Smooth muscle cell (in vitro differentiated cells): ENCODE measurements around the gene ANKRD60. TPM values are rescaled to one million over a fixed set of nuclear protein-coding genes. Genes with fewer than 3 reads are reported as not detected.

Experiments
- DNase-seq: peaks from one replicate; lab custom pipeline; 2025; ENCODE audit not compliant: unreplicated experiment; lab: John Stamatoyannopoulos, UW
- H2AFZ ChIP-seq: fragments of 200-600 bp; sonication (generic); 2 replicates; pipeline ENCODE4 v1.6.0; 2016; ENCODE audit warnings: antibody characterized with exemption, low read depth, mild to moderate bottlenecking
- H3F3A ChIP-seq: fragments of 200-600 bp; sonication (generic); 2 replicates; pipeline ENCODE4 v1.6.0; 2017; ENCODE audit warnings: antibody characterized with exemption, low read depth
- H3K27ac ChIP-seq: fragments of 200-600 bp; sonication (generic); 2 replicates; pipeline ENCODE4 v1.5.1; 2016; ENCODE audit warnings: low read depth, mild to moderate bottlenecking
- H3K27me3 ChIP-seq: fragments of 200-600 bp; sonication (generic); 2 replicates; pipeline ENCODE4 v1.6.1; 2016; ENCODE audit warnings: low read depth, mild to moderate bottlenecking
- H3K36me3 ChIP-seq: fragments of 200-600 bp; sonication (generic); 2 replicates; pipeline ENCODE4 v1.5.1; 2016; ENCODE audit warnings: low read depth
- H3K4me1 ChIP-seq: fragments of 200-600 bp; sonication (generic); 2 replicates; pipeline ENCODE4 v1.5.1; 2016; ENCODE audit warnings: low read depth
- H3K4me2 ChIP-seq: fragments of 200-600 bp; sonication (generic); 2 replicates; pipeline ENCODE4 v1.6.0; 2016; ENCODE audit warnings: mild to moderate bottlenecking
- H3K4me3 ChIP-seq: fragments of 200-600 bp; sonication (generic); 2 replicates; pipeline ENCODE4 v1.5.1; 2016; ENCODE audit warnings: mild to moderate bottlenecking
- H3K79me2 ChIP-seq: fragments of 200-600 bp; sonication (generic); 2 replicates; pipeline ENCODE4 v1.6.0; 2016; ENCODE audit warnings: low read depth, mild to moderate bottlenecking
- H3K9ac ChIP-seq: fragments of 200-600 bp; sonication (generic); 2 replicates; pipeline ENCODE4 v1.6.0; 2016; ENCODE audit warnings: low read depth
- H3K9me3 ChIP-seq: fragments of 200-600 bp; sonication (generic); replicated peaks from 2 replicates; pipeline ENCODE4 v1.5.1; 2016; ENCODE audit warnings: low read depth
- H4K20me1 ChIP-seq: fragments of 200-600 bp; sonication (generic); 2 replicates; pipeline ENCODE4 v1.6.0; 2016; ENCODE audit warnings: low read depth
- WGBS: methylation state at CpG from one replicate; pipeline ENCODE4 v1.1.7; 2016; ENCODE audit warnings: low lambda C conversion rate; 5-methylcytosine and 5-hydroxymethylcytosine counted together
- polyA plus RNA-seq: library from polyadenylated mRNA; unstranded; fragments of >200 nt; fragmentation: Nextera tagmentation; extraction: Ambion mirVana; gene quantifications from 2 replicates; pipeline ENCODE4 v1.2.1, GENCODE V29; 2016
- total RNA-seq: library from RNA; depleted of rRNA; stranded (reverse); fragments of >200 nt; gene quantifications from 2 replicates; pipeline ENCODE4 v1.2.3, GENCODE V29; 2014
- TF ChIP-seq, protein P1 (sequence below): fragments of 200-600 bp; sonication (generic); IDR thresholded peaks from 2 replicates; pipeline ENCODE4 v1.5.1; 2017; ENCODE audit warnings: borderline replicate concordance, mild to moderate bottlenecking, antibody characterized with exemption; ENCODE audit not compliant: insufficient read depth, poor library complexity, severe bottlenecking

The ANKRD60 gene, protein sequence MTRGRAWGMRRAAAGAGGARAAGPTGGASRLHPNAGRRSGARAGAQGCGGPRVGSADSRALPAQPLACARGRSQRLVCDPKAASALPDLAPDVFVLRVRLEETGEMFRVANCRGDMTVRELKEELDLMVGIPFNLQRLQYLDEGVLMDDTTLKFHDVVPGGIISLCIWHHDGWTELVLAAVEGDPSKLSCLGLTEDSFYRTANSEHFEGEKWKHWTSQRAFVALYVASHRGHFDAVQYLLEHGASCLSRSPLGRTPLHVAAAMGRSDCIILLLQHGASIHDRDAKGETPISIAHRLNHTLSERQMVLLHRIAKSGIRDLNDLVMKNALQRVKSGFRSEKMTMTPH
- total RNA-seq (not detected in 2 replicates), polyA plus RNA-seq (not detected in 2 replicates)

DNA sequence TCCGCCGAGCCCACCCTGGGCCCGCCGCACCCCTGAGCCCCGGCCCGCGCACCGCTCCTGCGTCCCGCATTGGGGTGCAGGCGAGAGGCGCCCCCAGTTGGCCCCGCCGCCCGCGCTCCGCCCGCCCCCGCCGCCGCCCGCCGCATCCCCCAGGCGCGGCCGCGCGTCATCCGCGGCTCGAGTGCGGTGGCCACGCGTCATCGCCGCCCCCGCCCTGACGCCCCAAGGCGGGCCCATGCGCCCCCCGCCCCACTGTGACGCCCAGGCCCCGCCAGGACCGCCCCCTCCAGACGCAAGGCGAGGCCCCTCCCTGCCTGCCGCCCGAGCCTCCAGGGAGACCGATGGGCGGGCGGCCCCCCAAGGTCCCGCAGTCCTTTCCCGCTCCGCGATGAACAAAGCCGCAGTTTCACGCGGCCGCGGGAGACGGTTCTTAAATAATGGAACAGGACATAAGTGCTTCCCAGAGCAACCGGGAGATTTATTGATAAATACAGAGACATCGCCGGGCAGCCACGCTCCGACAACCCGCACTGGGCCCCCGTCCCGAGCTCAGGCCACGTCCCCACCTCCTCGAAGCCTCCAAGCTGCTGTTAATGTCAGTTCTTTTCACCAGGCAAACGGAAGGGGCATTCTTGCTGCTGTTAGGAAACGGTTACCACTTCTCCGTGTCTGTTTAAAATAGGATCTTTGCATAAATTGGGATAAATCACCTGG, at the start of gene ANKRD60:
TSS of gene ANKRD60 (minus strand) at position 170 of the 714 bp plus-strand sequence. CDS start at position 170, 0 bp downstream.
- WGBS = under 1% methylated on average over 32 of the region's 74 CpGs
- Histone ChIP-seq H3K4me3 (peak within 1 kb of the TSS; percentile 47), H3K9me3 (no peaks in the 10 kb centered on the region), H3K27me3 (peaks cover 41% of the 10 kb centered on the region), H3K4me2 (peak within 1 kb of the TSS; percentile 84), H3K79me2 (no peaks in the 10 kb centered on the region), H3K9ac (peak within 1 kb of the TSS; percentile 67), H3F3A (no peaks in the 10 kb centered on the region), H3K4me1 (peaks cover 11% of the 10 kb centered on the region), H3K36me3 (no peaks in the 10 kb centered on the region), H3K27ac (peak within 1 kb of the TSS; percentile 51), H2AFZ (no peak within 1 kb of the TSS), H4K20me1 (no peaks in the 10 kb centered on the region)
- TF ChIP-seq, protein P1, sequence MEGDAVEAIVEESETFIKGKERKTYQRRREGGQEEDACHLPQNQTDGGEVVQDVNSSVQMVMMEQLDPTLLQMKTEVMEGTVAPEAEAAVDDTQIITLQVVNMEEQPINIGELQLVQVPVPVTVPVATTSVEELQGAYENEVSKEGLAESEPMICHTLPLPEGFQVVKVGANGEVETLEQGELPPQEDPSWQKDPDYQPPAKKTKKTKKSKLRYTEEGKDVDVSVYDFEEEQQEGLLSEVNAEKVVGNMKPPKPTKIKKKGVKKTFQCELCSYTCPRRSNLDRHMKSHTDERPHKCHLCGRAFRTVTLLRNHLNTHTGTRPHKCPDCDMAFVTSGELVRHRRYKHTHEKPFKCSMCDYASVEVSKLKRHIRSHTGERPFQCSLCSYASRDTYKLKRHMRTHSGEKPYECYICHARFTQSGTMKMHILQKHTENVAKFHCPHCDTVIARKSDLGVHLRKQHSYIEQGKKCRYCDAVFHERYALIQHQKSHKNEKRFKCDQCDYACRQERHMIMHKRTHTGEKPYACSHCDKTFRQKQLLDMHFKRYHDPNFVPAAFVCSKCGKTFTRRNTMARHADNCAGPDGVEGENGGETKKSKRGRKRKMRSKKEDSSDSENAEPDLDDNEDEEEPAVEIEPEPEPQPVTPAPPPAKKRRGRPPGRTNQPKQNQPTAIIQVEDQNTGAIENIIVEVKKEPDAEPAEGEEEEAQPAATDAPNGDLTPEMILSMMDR = no peak
- DNase-seq = peak; percentile 41

DNA sequence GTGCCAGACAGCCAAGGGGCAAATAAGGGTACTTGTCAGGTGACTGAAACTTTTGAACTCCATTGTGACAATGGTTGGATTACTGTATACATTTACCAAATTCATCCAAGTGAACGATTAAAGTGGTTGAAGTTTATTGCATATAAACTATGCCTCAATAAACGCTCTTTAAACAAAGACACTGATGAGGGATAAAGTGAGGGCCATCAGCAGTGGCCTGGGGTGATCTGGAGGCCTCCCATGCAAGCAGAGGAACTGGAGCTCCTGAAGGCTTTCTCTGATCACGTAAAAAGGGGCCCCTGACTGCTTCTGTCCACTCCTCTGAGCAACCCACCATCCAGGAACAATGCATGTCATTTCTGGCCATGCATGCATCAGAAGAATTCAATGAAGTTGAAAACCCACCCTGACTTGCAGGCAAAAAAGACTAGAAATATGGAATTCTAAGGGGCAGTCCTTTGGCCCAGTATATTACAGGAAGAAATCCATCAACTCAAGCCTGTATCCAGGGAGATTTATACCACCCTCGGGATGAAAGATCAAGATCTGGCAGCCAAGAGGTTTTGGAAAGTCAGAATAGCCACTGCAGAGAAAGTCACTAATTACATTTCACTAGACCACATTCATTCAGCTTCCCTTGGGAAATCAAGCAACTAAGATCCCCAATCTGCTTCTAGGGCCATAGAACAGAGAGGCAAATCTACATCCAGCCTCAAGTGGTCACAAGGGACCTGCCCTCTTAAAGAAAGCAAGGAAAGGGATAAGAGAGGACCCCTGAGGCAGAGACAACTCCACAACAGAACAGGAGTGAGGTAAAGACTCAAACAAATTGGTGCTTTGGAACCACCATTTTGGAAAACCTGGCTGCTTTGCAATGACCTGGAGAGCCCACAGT, 49.4 kb upstream of the ANKRD60 start:
- no peaks in the 10 kb centered on the region for H3K4me1 ChIP-seq
- WGBS = 73% methylated on average over 4 of the region's 4 CpGs
- no peaks in the 10 kb centered on the region for H3K36me3 ChIP-seq
- H3K9ac ChIP-seq = no peak overlapping the region
- no peak for DNase-seq
- no peak overlapping the region for H2AFZ ChIP-seq
- H3K27ac ChIP-seq = no peak overlapping the region
- H3K9me3 ChIP-seq = no peaks in the 10 kb centered on the region
- H4K20me1 ChIP-seq = peaks cover 47% of the 10 kb centered on the region
- TF ChIP-seq, protein P1 = no peak
- no peak overlapping the region for H3K4me2 ChIP-seq
- no peaks in the 10 kb centered on the region for H3F3A ChIP-seq
- no peaks in the 10 kb centered on the region for H3K27me3 ChIP-seq
- peaks cover 36% of the 10 kb centered on the region for H3K79me2 ChIP-seq
- no peak overlapping the region for H3K4me3 ChIP-seq

DNA sequence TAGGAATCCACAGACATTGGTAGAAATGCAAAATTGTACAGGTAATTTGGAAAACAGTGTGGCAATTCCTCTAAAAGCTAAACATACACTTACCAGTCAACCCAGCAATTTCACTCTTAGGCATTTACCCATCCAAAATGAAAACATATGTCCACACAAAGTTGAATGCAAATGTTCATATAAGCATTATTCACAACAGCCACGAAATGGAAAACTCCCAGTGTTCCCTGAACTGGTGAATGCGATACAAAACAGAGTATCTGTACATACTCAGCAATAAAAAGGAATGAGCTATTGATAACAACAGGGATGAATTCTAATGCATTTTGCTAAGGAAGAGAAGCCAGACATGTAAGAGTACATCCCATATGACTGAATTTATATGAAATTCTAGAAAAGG, 48.7 kb upstream of the ANKRD60 start:
- H3F3A ChIP-seq = no peaks in the 10 kb centered on the region
- no peak overlapping the region for H3K4me3 ChIP-seq
- H4K20me1 ChIP-seq = peaks cover 43% of the 10 kb centered on the region
- no peak for DNase-seq
- no peak overlapping the region for H3K4me2 ChIP-seq
- H3K36me3 ChIP-seq = no peaks in the 10 kb centered on the region
- 73% methylated on average over 2 of the region's 2 CpGs for WGBS
- no peak overlapping the region for H3K27ac ChIP-seq
- peaks cover 29% of the 10 kb centered on the region for H3K79me2 ChIP-seq
- no peaks in the 10 kb centered on the region for H3K4me1 ChIP-seq
- H3K27me3 ChIP-seq = no peaks in the 10 kb centered on the region
- H3K9ac ChIP-seq = no peak overlapping the region
- no peak overlapping the region for H2AFZ ChIP-seq
- TF ChIP-seq, protein P1 = no peak
- H3K9me3 ChIP-seq = no peaks in the 10 kb centered on the region
